H1 (cell line): ENCODE results near the gene PXK. TPM values are rescaled to one million over a fixed set of nuclear protein-coding genes. Genes with fewer than 3 reads are reported as not detected.

ENCODE experiments used
- BCL11A ChIP-seq, 2 experiments: IDR thresholded peaks; one replicate each; pipeline ENCODE4 v1.6.1; 2011; ENCODE audit warnings: low read depth in 2 of 2, low read length in 2 of 2, mild to moderate bottlenecking in 2 of 2
- CBX5 ChIP-seq: fragments of 300-800, 300-1000 bp; sonication (generic); IDR thresholded peaks from 2 replicates; pipeline ENCODE4 v1.7.1; 2016; ENCODE audit warnings: antibody characterized with exemption, low read length, low read depth
- CHD1 ChIP-seq: IDR thresholded peaks from 2 replicates; pipeline ENCODE4 v1.6.1; 2012; ENCODE audit warnings: low read depth, low read length, improper control_type of control experiment
- CREB1 ChIP-seq: IDR thresholded peaks from 2 replicates; pipeline ENCODE4 v1.6.1; 2012; ENCODE audit warnings: inconsistent platforms
- CTBP2 ChIP-seq: IDR thresholded peaks from 2 replicates; pipeline ENCODE4 v1.7.0; 2011; ENCODE audit warnings: borderline replicate concordance, mild to moderate bottlenecking, moderate library complexity, mixed read lengths, low read length; ENCODE audit not compliant: insufficient read depth, insufficient read length
- EGR1 ChIP-seq: IDR thresholded peaks from 2 replicates; pipeline ENCODE4 v1.6.1; 2011; ENCODE audit warnings: low read depth, low read length, borderline replicate concordance
- EP300 ChIP-seq, 2 experiments: IDR thresholded peaks; 1 replicate in 1 of 2; 2 replicates in 1 of 2; pipeline ENCODE4 v1.6.1; 2011 to 2012; ENCODE audit warnings: low read depth in 2 of 2, low read length in 2 of 2, mild to moderate bottlenecking in 2 of 2, borderline replicate concordance in 1 of 2, inconsistent platforms in 1 of 2, moderate library complexity in 1 of 2
- GTF2F1 ChIP-seq: IDR thresholded peaks from 2 replicates; pipeline ENCODE4 v1.6.1; 2012; ENCODE audit warnings: low read depth, low read length, improper control_type of control experiment, borderline replicate concordance
- HDAC2 ChIP-seq, 2 experiments: fragments of 300-600 bp in 1 of 2; sonication (generic) in 1 of 2; IDR thresholded peaks; 2 replicates each; pipeline ENCODE4 v1.6.1; 2011 to 2012; ENCODE audit warnings: low read depth in 2 of 2, low read length in 2 of 2, mild to moderate bottlenecking in 2 of 2, moderate library complexity in 2 of 2, borderline replicate concordance in 1 of 2, inconsistent platforms in 1 of 2
- NANOG ChIP-seq: IDR thresholded peaks from 2 replicates; pipeline ENCODE4 v1.6.1; 2011; ENCODE audit warnings: low read length, low read depth, mild to moderate bottlenecking, inconsistent platforms; ENCODE audit not compliant: insufficient read depth, poor library complexity, severe bottlenecking
- POLR2A ChIP-seq, 2 experiments: IDR thresholded peaks; 1 replicate in 1 of 2; 2 replicates in 1 of 2; pipeline ENCODE4 v1.6.1; 2011; ENCODE audit warnings: low read depth in 2 of 2, low read length in 2 of 2, mild to moderate bottlenecking in 2 of 2; ENCODE audit errors: control extremely low read depth in 1 of 2
- POU5F1 ChIP-seq: IDR thresholded peaks from 2 replicates; pipeline ENCODE4 v1.6.1; 2011; ENCODE audit warnings: low read depth, mild to moderate bottlenecking, low read length, moderate library complexity
- RAD21 ChIP-seq, 2 experiments: IDR thresholded peaks in 1 of 2; conservative IDR thresholded peaks in 1 of 2; 2 replicates each; pipeline ENCODE4 v1.6.1; 2011; ENCODE audit warnings: low read depth in 2 of 2, low read length in 2 of 2, improper control_type of control experiment in 1 of 2, inconsistent platforms in 1 of 2, mild to moderate bottlenecking in 1 of 2, moderate library complexity in 1 of 2
- SIN3A ChIP-seq, 2 experiments: IDR thresholded peaks in 1 of 2; conservative IDR thresholded peaks in 1 of 2; 2 replicates each; pipeline ENCODE4 v1.6.1; 2011 to 2012; ENCODE audit warnings: low read length in 2 of 2, improper control_type of control experiment in 1 of 2, low read depth in 1 of 2, mild to moderate bottlenecking in 1 of 2
- SIRT6 ChIP-seq: IDR thresholded peaks from one replicate; pipeline ENCODE4 v1.7.1; 2012; ENCODE audit warnings: low read length, inconsistent platforms
- SIX5 ChIP-seq: IDR thresholded peaks from 2 replicates; pipeline ENCODE4 v1.6.1; 2011; ENCODE audit warnings: mild to moderate bottlenecking, low read depth, low read length
- TAF7 ChIP-seq: optimal IDR thresholded peaks from 2 replicates; pipeline ENCODE3; 2011; ENCODE audit warnings: low read depth, mild to moderate bottlenecking, inconsistent platforms, low read length, moderate library complexity, borderline replicate concordance
- TBP ChIP-seq: IDR thresholded peaks from 2 replicates; pipeline ENCODE4 v1.6.1; 2011; ENCODE audit warnings: low read depth, low read length, improper control_type of control experiment
- YY1 ChIP-seq: IDR thresholded peaks from 2 replicates; pipeline ENCODE4 v1.6.1; 2011; ENCODE audit warnings: low read depth, mild to moderate bottlenecking, low read length
- ZNF274 ChIP-seq: IDR thresholded peaks from 2 replicates; pipeline ENCODE4 v1.7.0; 2012; ENCODE audit warnings: low read length, borderline replicate concordance; ENCODE audit errors: extremely low read depth
- polyA plus RNA-seq, 7 experiments: library from polyadenylated mRNA; depleted of rRNA in 3 of 7; stranded (reverse) in 5 of 7; unstranded in 2 of 7; fragments of >200 nt in 5 of 7; fragments of 200-250 nt in 2 of 7; gene quantifications; 1 replicate in 5 of 7; 2 replicates in 1 of 7; 4 replicates in 1 of 7; pipeline versions ENCODE4 v1.2.1 to v1.2.3, GENCODE V29; 2011 to 2013; ENCODE audit warnings: missing spikeins in 2 of 7, mixed read lengths in 2 of 7
- total RNA-seq: library from RNA; stranded (reverse); fragmentation: NEBNext Ultra II Directional; extraction: Animal tissue kit (Norgen Biotek cat#: 25700); gene quantifications from 2 replicates; pipeline ENCODE4 v1.2.1, GENCODE V29; 2021
- TF ChIP-seq, protein P1 (sequence below): IDR thresholded peaks from 2 replicates; pipeline ENCODE4 v1.6.1; 2012; ENCODE audit warnings: inconsistent platforms
- TF ChIP-seq, protein P2 (sequence below): IDR thresholded peaks from 2 replicates; pipeline ENCODE4 v1.6.1; 2011; ENCODE audit warnings: low read length, improper control_type of control experiment

PXK gene
- total and polyA plus RNA-seq, 2 of the 8 experiments (the other 6 are each of a cell fraction or from before 2014, with no cell fraction given): 3.5 to 7.1 TPM

DNA sequence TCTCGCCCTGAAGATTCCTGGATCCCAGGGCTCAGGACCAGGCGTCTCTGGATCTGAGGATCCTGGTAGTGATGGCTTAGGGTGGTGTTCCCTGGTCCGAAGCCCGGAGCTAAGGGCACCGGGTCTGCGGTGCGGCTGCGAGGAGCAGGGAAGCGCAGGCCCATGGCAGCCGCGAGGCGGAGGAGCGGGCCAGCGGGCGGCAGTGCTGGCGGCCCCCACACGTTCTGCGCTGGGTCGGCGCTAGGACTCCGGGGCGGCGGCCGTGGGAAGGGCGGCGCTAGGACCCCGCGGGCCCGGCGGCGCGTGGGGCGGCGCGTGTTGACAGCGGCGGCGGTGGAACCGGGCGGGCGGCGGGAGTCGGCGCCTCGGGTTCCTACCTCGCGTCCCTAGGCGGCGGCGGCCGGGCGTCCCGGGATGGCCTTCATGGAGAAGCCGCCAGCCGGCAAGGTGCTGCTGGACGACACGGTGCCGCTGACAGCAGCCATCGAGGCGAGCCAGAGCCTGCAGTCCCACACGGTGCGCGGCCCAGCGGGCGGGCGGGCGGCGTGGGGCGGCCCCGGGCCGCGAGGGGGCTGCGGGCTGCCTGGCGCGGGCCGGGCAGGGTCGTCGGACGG is at the start of gene PXK (continued):
- TF ChIP-seq CBX5 (no peak), POLR2A (IDR thresholded peaks at IDR 0.05; ENCODE audit: control extremely low read depth in 1 of 2, low read depth in 2 of 2, low read length in 2 of 2) (no peak), EGR1 (peak; percentile 96), POU5F1 (no peak), BCL11A (IDR thresholded peaks at IDR 0.05; ENCODE audit: low read depth in 2 of 2, low read length in 2 of 2) (no peak), CHD1 (no peak), RAD21 (IDR thresholded peaks at IDR 0.05 in 1 of 2, conservative IDR thresholded peaks at IDR 0.05 in 1 of 2; ENCODE audit: low read depth in 2 of 2, low read length in 2 of 2) (peak in 1 of 2 experiments; percentile 42; a peak in 2 of 4 replicates), NANOG (peak; percentile 4), CREB1 (peak; percentile 64; the same call in 1 of the 2 replicates), TAF7 (no peak), GTF2F1 (no peak), EP300 (IDR thresholded peaks at IDR 0.05; ENCODE audit: borderline replicate concordance in 1 of 2, low read depth in 2 of 2, low read length in 2 of 2) (peak in 1 of 2 experiments; percentile 57; a peak in 1 of 3 replicates), HDAC2 (IDR thresholded peaks at IDR 0.05; ENCODE audit: borderline replicate concordance in 1 of 2, low read depth in 2 of 2, low read length in 2 of 2) (peak in 1 of 2 experiments; percentile 98; a peak in 1 of 4 replicates), ZNF274 (no peak), TBP (peak; percentile 79; the same call in 1 of the 2 replicates), SIN3A (conservative IDR thresholded peaks at IDR 0.05 in 1 of 2, IDR thresholded peaks at IDR 0.05 in 1 of 2; ENCODE audit: low read depth in 1 of 2, low read length in 2 of 2) (peak; percentile 37 to 88; a peak in 2 of 4 replicates), SIRT6 (no peak), YY1 (peak; percentile 17; the same call in 1 of the 2 replicates), SIX5 (no peak), CTBP2 (peak; percentile 75)
- TF ChIP-seq, protein P1, sequence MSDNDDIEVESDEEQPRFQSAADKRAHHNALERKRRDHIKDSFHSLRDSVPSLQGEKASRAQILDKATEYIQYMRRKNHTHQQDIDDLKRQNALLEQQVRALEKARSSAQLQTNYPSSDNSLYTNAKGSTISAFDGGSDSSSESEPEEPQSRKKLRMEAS: peak; percentile 91
- TF ChIP-seq, protein P2, sequence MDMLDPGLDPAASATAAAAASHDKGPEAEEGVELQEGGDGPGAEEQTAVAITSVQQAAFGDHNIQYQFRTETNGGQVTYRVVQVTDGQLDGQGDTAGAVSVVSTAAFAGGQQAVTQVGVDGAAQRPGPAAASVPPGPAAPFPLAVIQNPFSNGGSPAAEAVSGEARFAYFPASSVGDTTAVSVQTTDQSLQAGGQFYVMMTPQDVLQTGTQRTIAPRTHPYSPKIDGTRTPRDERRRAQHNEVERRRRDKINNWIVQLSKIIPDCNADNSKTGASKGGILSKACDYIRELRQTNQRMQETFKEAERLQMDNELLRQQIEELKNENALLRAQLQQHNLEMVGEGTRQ: peak; percentile 19; the same call in 1 of the 2 replicates
